Sigmoid colon (tissue), 7 donors: ENCODE measurements around the gene GRHL1. TPM values are rescaled to one million over a fixed set of nuclear protein-coding genes. Genes with fewer than 3 reads are reported as not detected.

Experiments
- DNase-seq: peaks from one replicate; pipeline ENCODE4 v3.0.0-alpha.2; 2019
- H3K27ac ChIP-seq, 4 donors: fragments of 200-600 bp; sonication (generic); one replicate each; pipeline ENCODE4 v1.5.1; 2016 to 2019; ENCODE audit warnings: mild to moderate bottlenecking in 1 of 4
- H3K27me3 ChIP-seq, 3 donors: fragments of 200-600 bp; sonication (generic); one replicate each; pipeline ENCODE4 v1.5.1; 2019; ENCODE audit warnings: mild to moderate bottlenecking in 1 of 3
- H3K36me3 ChIP-seq, 4 donors: fragments of 200-600 bp; sonication (generic); one replicate each; pipeline ENCODE4 v1.5.1; 2016 to 2019
- H3K4me1 ChIP-seq, 4 donors: fragments of 200-600 bp; sonication (generic); one replicate each; pipeline ENCODE4 v1.5.1; 2017 to 2019
- H3K4me3 ChIP-seq, 4 donors: fragments of 200-600 bp; sonication (generic); one replicate each; pipeline ENCODE4 v1.5.1; 2017 to 2019; ENCODE audit warnings: mild to moderate bottlenecking in 2 of 4, moderate library complexity in 1 of 4
- H3K9me3 ChIP-seq, 4 donors: fragments of 200-600 bp in 3 of 4; sonication (generic) in 3 of 4; one replicate each; pipeline versions ENCODE4 v1.5.1 to v1.6.1; 2013 to 2019
- CTCF ChIP-seq, 4 experiments: fragments of 450-650 bp in 3 of 4; fragments of 200-600 bp in 1 of 4; IDR thresholded peaks; one replicate each; pipeline ENCODE4 v1.5.1; 2016 to 2019; ENCODE audit warnings: antibody characterized with exemption in 4 of 4, mild to moderate bottlenecking in 3 of 4, moderate library complexity in 2 of 4
- EP300 ChIP-seq, 4 donors: sonication (generic); formaldehyde crosslinking; IDR thresholded peaks; one replicate each; pipeline ENCODE4 v1.6.1; 2017; ENCODE audit warnings: antibody characterized with exemption in 4 of 4
- POLR2A ChIP-seq, 2 donors: fragments of 450-650 bp; IDR thresholded peaks; one replicate each; pipeline ENCODE4 v1.6.1; 2016; ENCODE audit warnings: antibody characterized with exemption in 2 of 2, mild to moderate bottlenecking in 2 of 2, moderate library complexity in 2 of 2
- POLR2AphosphoS5 ChIP-seq, 4 donors: sonication (generic); formaldehyde crosslinking; IDR thresholded peaks; one replicate each; pipeline ENCODE4 v1.6.1; 2017; ENCODE audit warnings: antibody characterized with exemption in 4 of 4
- WGBS, 2 donors: extraction: QIAGEN DNeasy Blood & Tissue Kit; methylation state at CpG; one replicate each; pipeline ENCODE4 v1.1.7; 2013; 5-methylcytosine and 5-hydroxymethylcytosine counted together
- intact Hi-C: fragments of 100-400 bp; cut with DNase I; formaldehyde crosslinking; loops from one replicate; pipeline ENCODE4 v1.15.1; 2023
- polyA plus RNA-seq, 3 donors: library from polyadenylated mRNA; stranded (reverse); fragments of 200-250 nt; gene quantifications; one replicate each; pipeline ENCODE4 v1.2.3, GENCODE V29; 2013
- total RNA-seq, 4 donors: library from RNA; depleted of rRNA; stranded (reverse); fragments of >200 nt; gene quantifications; one replicate each; pipeline ENCODE4 v1.1.0, GENCODE V29; 2016
- donor health status: healthy with polysubstance abuse.
- donor health status: Bipolar disorder and iron deficiency.
- donor health status: healthy.

GRHL1 gene
- total and polyA plus RNA-seq, 7 donors: under 0.01 to 4.2 (median 1.4) TPM

GRCh38 chr2:9965119-9965822 is 13.8 kb downstream of the GRHL1 start:
- H3K9me3 ChIP-seq: no peaks in the 10 kb centered on the region
- no peaks in the 10 kb centered on the region for H3K27me3 ChIP-seq
- peaks cover 0 to 4% (median under 1%) of the 10 kb centered on the region in 4 donors for H3K4me1 ChIP-seq
- no peak overlapping the region for H3K27ac ChIP-seq
- no peak for TF ChIP-seq POLR2A (IDR thresholded peaks at IDR 0.05)
- TF ChIP-seq EP300 (IDR thresholded peaks at IDR 0.05): no peak
- no peak for TF ChIP-seq POLR2AphosphoS5 (IDR thresholded peaks at IDR 0.05)
- H3K4me3 ChIP-seq: no peak overlapping the region
- DNase-seq: no peak
- intact Hi-C loops: no loop called here
- 85 to 91% methylated on average over 8 of the region's 8 CpGs for WGBS, 2 donors
- H3K36me3 ChIP-seq: peaks cover 0 to 5% (median 0%) of the 10 kb centered on the region in 4 donors

GRCh38 chr2:9966491-9967022 is 15.1 kb downstream of the GRHL1 start:
- intact Hi-C loops: no loop called here

GRCh38 chr2:9967053-9967775 is 15.7 kb downstream of the GRHL1 start:
- intact Hi-C loops: no loop called here
- Histone ChIP-seq H3K4me3 (no peak overlapping the region), H3K9me3 (no peaks in the 10 kb centered on the region), H3K27me3 (no peaks in the 10 kb centered on the region), H3K4me1 (peaks cover 0 to 15% (median 14%) of the 10 kb centered on the region in 4 donors), H3K27ac (peak overlapping the region in 1 of 4 donors; percentile 27), H3K36me3 (peaks cover 0 to 5% (median 0%) of the 10 kb centered on the region in 4 donors)
- 89 to 92% methylated on average over 11 of the region's 11 CpGs for WGBS, 2 donors
- no peak for TF ChIP-seq EP300 (IDR thresholded peaks at IDR 0.05)
- TF ChIP-seq POLR2AphosphoS5 (IDR thresholded peaks at IDR 0.05): no peak
- TF ChIP-seq CTCF (IDR thresholded peaks at IDR 0.05): no peak
- TF ChIP-seq POLR2A (IDR thresholded peaks at IDR 0.05): no peak
- DNase-seq: no peak

More at GRCh38 chr2:9966491-9967022, 15.1 kb downstream of the GRHL1 start:
- Histone ChIP-seq H3K4me3 (no peak overlapping the region), H3K27ac (peak overlapping the region in 1 of 4 donors; percentile 27), H3K4me1 (peaks cover 0 to 15% (median 12%) of the 10 kb centered on the region in 4 donors), H3K9me3 (no peaks in the 10 kb centered on the region), H3K36me3 (peaks cover 0 to 5% (median 0%) of the 10 kb centered on the region in 4 donors), H3K27me3 (no peaks in the 10 kb centered on the region)
- DNase-seq: no peak
- TF ChIP-seq POLR2AphosphoS5 (IDR thresholded peaks at IDR 0.05) (no peak), EP300 (IDR thresholded peaks at IDR 0.05) (no peak), POLR2A (IDR thresholded peaks at IDR 0.05) (no peak), CTCF (IDR thresholded peaks at IDR 0.05) (no peak)
- WGBS, 2 donors: 72 to 88% methylated on average over 3 of the region's 3 CpGs

GRCh38 chr2:9968553-9969497 is 17.3 kb downstream of the GRHL1 start:
- Histone ChIP-seq H3K27ac (peak overlapping the region in 3 of 4 donors; percentile 36 to 50 (median 48)), H3K36me3 (peaks cover 0 to 5% (median 0%) of the 10 kb centered on the region in 4 donors), H3K4me3 (no peak overlapping the region), H3K9me3 (no peaks in the 10 kb centered on the region), H3K4me1 (peaks cover 0 to 15% (median 14%) of the 10 kb centered on the region in 4 donors), H3K27me3 (no peaks in the 10 kb centered on the region)
- WGBS, 2 donors: 72 to 87% methylated on average over 10 of the region's 10 CpGs
- DNase-seq: no peak
- TF ChIP-seq CTCF (IDR thresholded peaks at IDR 0.05): no peak
- TF ChIP-seq POLR2AphosphoS5 (IDR thresholded peaks at IDR 0.05): no peak
- intact Hi-C loops: no loop called here
